Vagina (tissue), 2 donors: Measurements from ENCODE around the gene PPFIBP1.
"Not testable (repeated sequence)": the region's sequence is repeated elsewhere in the genome, so short reads cannot be mapped to it uniquely, and the experiment has no call there.

ENCODE experiments used
- CTCF ChIP-seq, 3 experiments: fragments of 450-650 bp in 2 of 3; fragments of 200-600 bp in 1 of 3; sonication (generic) in 1 of 3; IDR thresholded peaks; one replicate each; pipeline ENCODE4 v1.5.1; 2017 to 2019; ENCODE audit warnings: antibody characterized with exemption in 3 of 3, mild to moderate bottlenecking in 2 of 3, moderate library complexity in 2 of 3
- POLR2A ChIP-seq, 2 donors: fragments of 450-650 bp; IDR thresholded peaks; one replicate each; pipeline ENCODE4 v1.6.1; 2017; ENCODE audit warnings: antibody characterized with exemption in 2 of 2, mild to moderate bottlenecking in 2 of 2, moderate library complexity in 2 of 2
- POLR2AphosphoS5 ChIP-seq, 2 donors: sonication (generic); formaldehyde crosslinking; IDR thresholded peaks; one replicate each; pipeline ENCODE4 v1.9.0; 2017; ENCODE audit warnings: antibody characterized with exemption in 2 of 2, mild to moderate bottlenecking in 2 of 2, low read depth in 1 of 2; ENCODE audit not compliant: insufficient read depth in 1 of 2

- TF ChIP-seq CTCF (IDR thresholded peaks at IDR 0.05); POLR2AphosphoS5 (IDR thresholded peaks at IDR 0.05; ENCODE audit: insufficient read depth in 1 of 2, low read depth in 1 of 2); POLR2A (IDR thresholded peaks at IDR 0.05): not testable (repeated sequence)
Measured at GRCh38 chr12:27642892-27643291, 118.9 kb downstream of the PPFIBP1 start.
